K562 (cell line): ENCODE measurements around the gene GLT8D2. TPM values are rescaled to one million over a fixed set of nuclear protein-coding genes. Genes with fewer than 3 reads are reported as not detected.

Source experiments
- ARNT ChIP-seq, 2 experiments: fragments of 450-650 bp; IDR thresholded peaks; 2 replicates each; pipeline ENCODE4 v1.6.1; 2016; ENCODE audit warnings: mild to moderate bottlenecking in 1 of 2
- BRD9 ChIP-seq: fragments of 450-650 bp; IDR thresholded peaks from 2 replicates; pipeline ENCODE4 v1.6.1; 2018; ENCODE audit warnings: low read depth; ENCODE audit not compliant: partially characterized antibody
- CBFA2T2 ChIP-seq: fragments of 450-650 bp; conservative IDR thresholded peaks from 2 replicates; pipeline ENCODE4 v1.6.1; 2017; ENCODE audit warnings: mild to moderate bottlenecking
- CBX1 ChIP-seq: sonication (generic); IDR thresholded peaks from 2 replicates; pipeline ENCODE4 v1.6.1; 2016; ENCODE audit warnings: antibody characterized with exemption, low read depth, mild to moderate bottlenecking
- CREB1 ChIP-seq, 2 experiments: sonication (generic) in 1 of 2; formaldehyde crosslinking in 1 of 2; IDR thresholded peaks; 2 replicates each; pipeline versions ENCODE4 v1.6.1 to v1.8.0; 2012 to 2022; ENCODE audit warnings: inconsistent platforms in 1 of 2, mild to moderate bottlenecking in 1 of 2, missing genetic modification reagents in 1 of 2, moderate library complexity in 1 of 2
- ELF4 ChIP-seq: fragments of 450-650 bp; formaldehyde crosslinking; IDR thresholded peaks from 2 replicates; pipeline ENCODE4 v1.4.0; 2022; ENCODE audit warnings: missing genetic modification characterization
- FOS ChIP-seq: IDR thresholded peaks from 3 replicates; pipeline ENCODE4 v1.6.1; 2011; ENCODE audit not compliant: insufficient read length; ENCODE audit errors: extremely low read depth
- KDM1A ChIP-seq, 2 experiments: fragments of 450-650 bp; IDR thresholded peaks; 2 replicates each; pipeline ENCODE4 v1.6.1; 2016; ENCODE audit warnings: mild to moderate bottlenecking in 2 of 2
- KLF1 ChIP-seq: fragments of 450-650 bp; IDR thresholded peaks from 2 replicates; pipeline ENCODE4 v1.6.1; 2016; ENCODE audit warnings: missing genetic modification characterization, missing compliant biosample characterization
- KLF13 ChIP-seq: fragments of 450-650 bp; IDR thresholded peaks from 2 replicates; pipeline ENCODE4 v1.6.1; 2016; ENCODE audit warnings: missing genetic modification characterization, low read depth, mild to moderate bottlenecking, missing compliant biosample characterization, moderate library complexity, borderline replicate concordance
- MBD2 ChIP-seq: sonication (generic); IDR thresholded peaks from 2 replicates; pipeline ENCODE4 v1.6.1; 2016; ENCODE audit warnings: low read depth, borderline replicate concordance
- NELFE ChIP-seq: IDR thresholded peaks from 2 replicates; pipeline ENCODE4 v1.6.1; 2011; ENCODE audit warnings: mild to moderate bottlenecking; ENCODE audit not compliant: insufficient read depth, insufficient read length
- NEUROD1 ChIP-seq: fragments of 150-350 bp; IDR thresholded peaks from 2 replicates; pipeline ENCODE4 v1.6.1; 2014; ENCODE audit warnings: borderline replicate concordance, low read length, low read depth; ENCODE audit not compliant: partially characterized antibody
- NR3C1 ChIP-seq: sonication (generic); formaldehyde crosslinking; IDR thresholded peaks from 2 replicates; pipeline ENCODE4 v1.8.1; 2022; ENCODE audit warnings: missing genetic modification reagents
- PHF21A ChIP-seq: fragments of 450-650 bp; IDR thresholded peaks from 2 replicates; pipeline ENCODE4 v1.6.1; 2017; ENCODE audit warnings: low read depth, borderline replicate concordance
- RBM25 ChIP-seq: fragments of 200-400 bp; formaldehyde crosslinking; IDR thresholded peaks from 2 replicates; pipeline ENCODE4 v1.6.1; 2018; ENCODE audit warnings: low read length, low read depth, moderate library complexity; ENCODE audit not compliant: severe bottlenecking
- RBM39 ChIP-seq: fragments of 200-400 bp; formaldehyde crosslinking; optimal IDR thresholded peaks from 2 replicates; pipeline ENCODE3; 2018; ENCODE audit warnings: low read depth, low read length
- RFX1 ChIP-seq: fragments of 450-650 bp; IDR thresholded peaks from 2 replicates; pipeline ENCODE4 v1.6.1; 2016; ENCODE audit warnings: mild to moderate bottlenecking, moderate library complexity
- RUNX1 ChIP-seq: sonication (generic); IDR thresholded peaks from 2 replicates; pipeline ENCODE4 v1.6.1; 2016; ENCODE audit warnings: antibody characterized with exemption, low read depth
- SAFB ChIP-seq: fragments of 200-400 bp; formaldehyde crosslinking; IDR thresholded peaks from 2 replicates; pipeline ENCODE4 v1.6.1; 2017; ENCODE audit warnings: low read depth, low read length, borderline replicate concordance
- SIX5 ChIP-seq, 2 experiments: IDR thresholded peaks; 2 replicates each; pipeline ENCODE4 v1.6.1; 2011; ENCODE audit warnings: low read length in 2 of 2, borderline replicate concordance in 1 of 2, low read depth in 1 of 2, mild to moderate bottlenecking in 1 of 2, moderate library complexity in 1 of 2; ENCODE audit not compliant: insufficient read depth in 1 of 2
- TCF7 ChIP-seq: sonication (generic); IDR thresholded peaks from 2 replicates; pipeline ENCODE4 v1.6.1; 2016; ENCODE audit warnings: antibody characterized with exemption, borderline replicate concordance
- ZNF507 ChIP-seq: conservative IDR thresholded peaks from 2 replicates; pipeline ENCODE4 v1.6.1; 2017; ENCODE audit warnings: missing genetic modification characterization, missing compliant biosample characterization
- ZNF584 ChIP-seq: fragments of 200-800 bp; sonication (Bioruptor generic); IDR thresholded peaks from 2 replicates; pipeline ENCODE4 v1.6.1; 2016; ENCODE audit warnings: low read depth, mild to moderate bottlenecking, missing genetic modification characterization, missing compliant biosample characterization
- ZNF79 ChIP-seq: fragments of 250-450 bp; sonication (Bioruptor Pico); IDR thresholded peaks from 2 replicates; pipeline ENCODE4 v1.4.0; 2020; ENCODE audit warnings: low read depth, mild to moderate bottlenecking, moderate library complexity
- polyA plus RNA-seq, 8 experiments: library from polyadenylated mRNA; depleted of rRNA in 4 of 8; stranded (reverse) in 5 of 8; unstranded in 3 of 8; fragments of >200 nt; fragmentation: Nextera tagmentation in 2 of 8; fragmentation: Illumina TruSeq in 1 of 8; extraction: Ambion mirVana in 2 of 8; extraction: Trizol in 1 of 8; gene quantifications; 2 replicates each; pipeline versions ENCODE4 v1.2.1 to v1.2.3, GENCODE V29; 2011 to 2014; ENCODE audit warnings: inconsistent platforms in 1 of 8, missing spikeins in 1 of 8
- total RNA-seq, 7 experiments: library from RNA; depleted of rRNA in 6 of 7; stranded (reverse); fragments of >200 nt in 6 of 7; fragmentation: Illumina TruSeq in 2 of 7; extraction: Trizol in 2 of 7; gene quantifications; 2 replicates each; pipeline versions ENCODE4 v1.2.1 to v1.2.3, GENCODE V29; 2011 to 2021; ENCODE audit warnings: low replicate concordance in 1 of 7
- TF ChIP-seq, protein P1 (sequence below), 2 experiments: fragments of 450-650 bp in 1 of 2; sonication (generic) in 1 of 2; formaldehyde crosslinking in 1 of 2; IDR thresholded peaks in 1 of 2; conservative IDR thresholded peaks in 1 of 2; 2 replicates each; pipeline versions ENCODE4 v1.6.1 to v1.8.1; 2016 to 2023; ENCODE audit warnings: mild to moderate bottlenecking in 2 of 2, moderate library complexity in 2 of 2, inconsistent platforms in 1 of 2, missing genetic modification reagents in 1 of 2
- TF ChIP-seq, protein P2 (sequence below): sonication (generic); formaldehyde crosslinking; IDR thresholded peaks from 2 replicates; pipeline ENCODE4 v1.8.0; 2022; ENCODE audit warnings: mild to moderate bottlenecking, low read depth, missing genetic modification reagents

The GLT8D2 gene
- total and polyA plus RNA-seq, 9 of the 15 experiments (the other 6 are each of a cell fraction or from before 2014, with no cell fraction given), result 0.18 to 0.27 (median 0.18) TPM; not detected in 6

DNA sequence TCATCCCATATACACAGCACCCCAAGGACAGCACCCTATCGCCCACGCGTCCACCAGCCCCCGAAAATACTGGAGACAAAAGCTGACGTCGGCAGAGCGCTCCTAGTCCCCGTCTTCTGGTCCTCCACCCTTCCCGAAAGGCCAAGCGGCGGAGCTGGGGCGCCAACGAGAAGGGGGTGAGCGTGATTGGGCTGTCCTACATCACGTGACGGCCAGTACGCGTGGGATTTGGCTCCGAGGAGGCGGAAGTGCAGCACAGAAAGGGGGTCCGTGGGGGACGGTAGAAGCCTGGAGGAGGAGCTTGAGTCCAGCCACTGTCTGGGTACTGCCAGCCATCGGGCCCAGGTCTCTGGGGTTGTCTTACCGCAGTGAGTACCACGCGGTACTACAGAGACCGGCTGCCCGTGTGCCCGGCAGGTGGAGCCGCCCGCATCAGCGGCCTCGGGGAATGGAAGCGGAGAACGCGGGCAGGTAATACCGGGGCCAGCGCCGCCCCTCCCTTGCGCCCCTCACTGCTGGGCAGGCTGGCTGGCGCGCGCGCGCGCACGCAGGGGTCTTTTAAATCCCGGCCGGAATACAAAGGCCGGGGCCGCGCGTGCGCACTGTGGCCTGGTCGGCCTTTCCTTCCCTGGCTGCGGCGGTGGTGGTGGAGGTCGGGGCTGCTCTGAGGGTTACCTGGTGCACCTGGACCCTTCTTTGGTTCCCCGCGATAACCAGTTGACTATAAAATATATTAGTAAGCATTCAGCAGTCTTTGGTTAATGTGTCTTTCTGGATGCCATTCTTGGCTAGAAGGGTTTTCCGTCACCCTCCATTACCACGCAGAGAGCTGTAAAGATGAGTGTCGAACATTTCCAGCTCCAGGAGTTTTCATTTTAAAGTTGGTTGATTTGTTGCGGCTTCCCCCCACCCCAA lies 84.1 kb downstream of the GLT8D2 start, which contains the start of gene TDG (continued):
- TF ChIP-seq SIX5 (IDR thresholded peaks at IDR 0.05; ENCODE audit: borderline replicate concordance in 1 of 2, insufficient read depth in 1 of 2, low read depth in 1 of 2, low read length in 2 of 2) (no peak; a peak in 1 of 4 replicates), SAFB (no peak), RUNX1 (no peak), CREB1 (IDR thresholded peaks at IDR 0.05) (peak; percentile 42), CREB1 (CRISPR knock-in tag; IDR thresholded peaks at IDR 0.05) (peak; percentile 74), PHF21A (0 out of 2 replicates have a peak, but pooled peaks have one; percentile 5), KLF1 (peak; percentile 42; the same call in 1 of the 2 replicates), KLF13 (peak; percentile 29; the same call in 1 of the 2 replicates), ZNF507 (tag) (no peak), ZNF584 (CRISPR knock-in tag) (no peak), ELF4 (CRISPR knock-in tag) (peak; percentile 82), KDM1A (IDR thresholded peaks at IDR 0.05) (no peak), RBM39 (no peak), RFX1 (no peak), FOS (peak; percentile 49), ZNF79 (CRISPR knock-in tag) (no peak), RBM25 (peak; percentile 29), NELFE (no peak), NEUROD1 (no peak), TCF7 (no peak), ARNT (IDR thresholded peaks at IDR 0.05) (0 out of 4 replicates have a peak, but pooled peaks of 1 of the 2 experiments have one; percentile 2), NR3C1 (CRISPR knock-in tag) (no peak), MBD2 (peak; percentile 76), CBX1 (0 out of 2 replicates have a peak, but pooled peaks have one; percentile 70), CBFA2T2 (peak; percentile 91), BRD9 (peak; percentile 17)
- TF ChIP-seq, protein P1, sequence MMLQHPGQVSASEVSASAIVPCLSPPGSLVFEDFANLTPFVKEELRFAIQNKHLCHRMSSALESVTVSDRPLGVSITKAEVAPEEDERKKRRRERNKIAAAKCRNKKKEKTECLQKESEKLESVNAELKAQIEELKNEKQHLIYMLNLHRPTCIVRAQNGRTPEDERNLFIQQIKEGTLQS (IDR thresholded peaks at IDR 0.05), result peak; percentile 58
- TF ChIP-seq, protein P1 (CRISPR knock-in tag; conservative IDR thresholded peaks at IDR 0.05), result no peak
- TF ChIP-seq, protein P2, sequence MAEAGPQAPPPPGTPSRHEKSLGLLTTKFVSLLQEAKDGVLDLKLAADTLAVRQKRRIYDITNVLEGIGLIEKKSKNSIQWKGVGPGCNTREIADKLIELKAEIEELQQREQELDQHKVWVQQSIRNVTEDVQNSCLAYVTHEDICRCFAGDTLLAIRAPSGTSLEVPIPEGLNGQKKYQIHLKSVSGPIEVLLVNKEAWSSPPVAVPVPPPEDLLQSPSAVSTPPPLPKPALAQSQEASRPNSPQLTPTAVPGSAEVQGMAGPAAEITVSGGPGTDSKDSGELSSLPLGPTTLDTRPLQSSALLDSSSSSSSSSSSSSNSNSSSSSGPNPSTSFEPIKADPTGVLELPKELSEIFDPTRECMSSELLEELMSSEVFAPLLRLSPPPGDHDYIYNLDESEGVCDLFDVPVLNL (CRISPR knock-in tag), result no peak
